Stimulated activated naive B cell treated with anti-CD40 and anti-IgM and Interleukin-4, amounts not matched to agents 10 μg/mL and 1 μg/mL and 100 μg/mL, for 72 hours (primary cell): ENCODE data around the gene VIL1.
A peak's percentile ranks its signal among the peaks of the same experiment; 100 is the strongest.

Experiments
- ATAC-seq, 2 donors: fragments of 150-1000 bp; cut with Tn5 transposase; replicated peaks; 2 replicates each; pipeline ENCODE4 v1.10.0; 2021; ENCODE audit warnings: moderate library complexity in 1 of 2
- DNase-seq: peaks from one replicate; pipeline ENCODE4 v3.0.0; 2021
- H3K27ac Mint-ChIP-seq: one replicate; pipeline ENCODE4 v1.8.0; 2022; ENCODE audit warnings: mild to moderate bottlenecking, mixed read lengths
- H3K27me3 Mint-ChIP-seq, 2 donors: one replicate each; pipeline ENCODE4 v1.8.0; 2022; ENCODE audit warnings: mixed read lengths in 2 of 2
- H3K36me3 Mint-ChIP-seq, 2 donors: one replicate each; pipeline ENCODE4 v1.8.0; 2022; ENCODE audit warnings: mixed read lengths in 2 of 2, mild to moderate bottlenecking in 1 of 2
- H3K4me1 Mint-ChIP-seq, 2 donors: one replicate each; pipeline ENCODE4 v1.8.0; 2022; ENCODE audit warnings: mixed read lengths in 2 of 2, mild to moderate bottlenecking in 1 of 2
- H3K4me3 Mint-ChIP-seq, 2 donors: one replicate each; pipeline ENCODE4 v1.8.0; 2022; ENCODE audit warnings: mild to moderate bottlenecking in 2 of 2, mixed read lengths in 2 of 2, moderate library complexity in 1 of 2
- H3K9me3 Mint-ChIP-seq, 2 donors: one replicate each; pipeline ENCODE4 v1.8.0; 2022; ENCODE audit warnings: mixed read lengths in 2 of 2, mild to moderate bottlenecking in 1 of 2

The VIL1 gene

GRCh38 chr2:218406209-218406948 lies 12.5 kb upstream of the VIL1 start:
- peak; percentile 85 for DNase-seq
- H3K27me3 Mint-ChIP-seq, result no peaks in the 10 kb centered on the region
- peak overlapping the region; percentile 77 for H3K27ac Mint-ChIP-seq
- peak overlapping the region; percentile 79 to 87 for H3K4me3 Mint-ChIP-seq
- peaks cover 45 to 66% of the 10 kb centered on the region in 2 donors for H3K4me1 Mint-ChIP-seq
- peak; percentile 81 for ATAC-seq
- H3K36me3 Mint-ChIP-seq, result peaks cover 20 to 23% of the 10 kb centered on the region in 2 donors
- H3K9me3 Mint-ChIP-seq, result no peaks in the 10 kb centered on the region

GRCh38 chr2:218406949-218407618 lies 11.8 kb upstream of the VIL1 start:
- H3K9me3 Mint-ChIP-seq, result no peaks in the 10 kb centered on the region
- DNase-seq, result peak; percentile 51
- peaks cover 41 to 59% of the 10 kb centered on the region in 2 donors for H3K4me1 Mint-ChIP-seq
- peak overlapping the region; percentile 72 for H3K27ac Mint-ChIP-seq
- peak overlapping the region; percentile 78 to 79 for H3K4me3 Mint-ChIP-seq
- peak; percentile 51 to 62 for ATAC-seq
- no peaks in the 10 kb centered on the region for H3K27me3 Mint-ChIP-seq
- H3K36me3 Mint-ChIP-seq, result peaks cover 20 to 23% of the 10 kb centered on the region in 2 donors

- Mint-ChIP-seq H3K4me1 (peaks cover 36 to 55% of the 10 kb centered on the region in 2 donors), H3K4me3 (no peak overlapping the region), H3K9me3 (no peaks in the 10 kb centered on the region), H3K27me3 (no peaks in the 10 kb centered on the region), H3K36me3 (peaks cover 15 to 18% of the 10 kb centered on the region in 2 donors), H3K27ac (peak overlapping the region; percentile 56)
- DNase-seq (no peak), ATAC-seq (no peak)
These were observed 11.2 kb upstream of the VIL1 start for GRCh38 chr2:218407717-218408116.

- H3K4me3 Mint-ChIP-seq, result no peak overlapping the region
- no peak for ATAC-seq
- H3K27ac Mint-ChIP-seq, result no peak overlapping the region
- peaks cover 0 to 10% of the 10 kb centered on the region in 2 donors for H3K27me3 Mint-ChIP-seq
- H3K4me1 Mint-ChIP-seq, result peaks cover 0 to 2% of the 10 kb centered on the region in 2 donors
- DNase-seq, result no peak
- H3K36me3 Mint-ChIP-seq, result no peaks in the 10 kb centered on the region
- no peaks in the 10 kb centered on the region for H3K9me3 Mint-ChIP-seq
These were observed 604 bp upstream of the VIL1 start for GRCh38 chr2:218418321-218418716.

- Mint-ChIP-seq H3K36me3 (no peaks in the 10 kb centered on the region), H3K4me3 (no peak overlapping the region), H3K9me3 (no peaks in the 10 kb centered on the region), H3K27ac (no peak overlapping the region), H3K4me1 (peaks cover 0 to 2% of the 10 kb centered on the region in 2 donors), H3K27me3 (peaks cover 0 to 10% of the 10 kb centered on the region in 2 donors)
- ATAC-seq (no peak), DNase-seq (no peak)
These were observed 800 bp downstream of the VIL1 start for GRCh38 chr2:218419630-218420216.

- Mint-ChIP-seq H3K4me3 (no peak overlapping the region), H3K27me3 (peaks cover 0 to 10% of the 10 kb centered on the region in 2 donors), H3K27ac (no peak overlapping the region), H3K4me1 (peaks cover 0 to 2% of the 10 kb centered on the region in 2 donors), H3K36me3 (no peaks in the 10 kb centered on the region), H3K9me3 (no peaks in the 10 kb centered on the region)
- ATAC-seq, result no peak
- DNase-seq, result no peak
These were observed 2.1 kb downstream of the VIL1 start for GRCh38 chr2:218421027-218421426.

GRCh38 chr2:218422403-218423086 lies 3.6 kb downstream of the VIL1 start:
- DNase-seq (no peak), ATAC-seq (no peak)
- no peak overlapping the region for H3K27ac Mint-ChIP-seq
- H3K9me3 Mint-ChIP-seq, result no peaks in the 10 kb centered on the region
- H3K27me3 Mint-ChIP-seq, result peaks cover 0 to 10% of the 10 kb centered on the region in 2 donors
- H3K36me3 Mint-ChIP-seq, result no peaks in the 10 kb centered on the region
- peaks cover 0 to 2% of the 10 kb centered on the region in 2 donors for H3K4me1 Mint-ChIP-seq
- H3K4me3 Mint-ChIP-seq, result no peak overlapping the region

GRCh38 chr2:218423584-218423983 lies 4.7 kb downstream of the VIL1 start:
- Mint-ChIP-seq H3K27me3 (peaks cover 0 to 10% of the 10 kb centered on the region in 2 donors), H3K27ac (no peak overlapping the region), H3K36me3 (no peaks in the 10 kb centered on the region), H3K4me1 (peaks cover 0 to 2% of the 10 kb centered on the region in 2 donors), H3K9me3 (no peaks in the 10 kb centered on the region), H3K4me3 (no peak overlapping the region)
- no peak for DNase-seq
- no peak for ATAC-seq

GRCh38 chr2:218425531-218425930 lies 6.6 kb downstream of the VIL1 start:
- H3K4me3 Mint-ChIP-seq, result no peak overlapping the region
- peaks cover 0 to 15% of the 10 kb centered on the region in 2 donors for H3K27me3 Mint-ChIP-seq
- H3K27ac Mint-ChIP-seq, result no peak overlapping the region
- H3K36me3 Mint-ChIP-seq, result no peaks in the 10 kb centered on the region
- H3K4me1 Mint-ChIP-seq, result peaks cover 0 to 3% of the 10 kb centered on the region in 2 donors
- ATAC-seq, result no peak
- DNase-seq, result no peak
- H3K9me3 Mint-ChIP-seq, result no peaks in the 10 kb centered on the region

- H3K4me1 Mint-ChIP-seq, result peaks cover 0 to 3% of the 10 kb centered on the region in 2 donors
- H3K27me3 Mint-ChIP-seq, result peaks cover 4 to 12% of the 10 kb centered on the region in 2 donors
- H3K4me3 Mint-ChIP-seq, result no peak overlapping the region
- H3K36me3 Mint-ChIP-seq, result no peaks in the 10 kb centered on the region
- DNase-seq, result no peak
- no peak overlapping the region for H3K27ac Mint-ChIP-seq
- no peak for ATAC-seq
- no peaks in the 10 kb centered on the region for H3K9me3 Mint-ChIP-seq
These were observed 8.8 kb downstream of the VIL1 start for GRCh38 chr2:218427741-218428140.

- H3K36me3 Mint-ChIP-seq, result no peaks in the 10 kb centered on the region
- DNase-seq (no peak), ATAC-seq (no peak)
- H3K4me1 Mint-ChIP-seq, result peaks cover 0 to 2% of the 10 kb centered on the region in 2 donors
- no peak overlapping the region for H3K27ac Mint-ChIP-seq
- H3K4me3 Mint-ChIP-seq, result no peak overlapping the region
- H3K9me3 Mint-ChIP-seq, result no peaks in the 10 kb centered on the region
- H3K27me3 Mint-ChIP-seq, result peaks cover 4 to 12% of the 10 kb centered on the region in 2 donors
These were observed 10.1 kb downstream of the VIL1 start for GRCh38 chr2:218428846-218429558.

GRCh38 chr2:218429911-218430692 lies 11.2 kb downstream of the VIL1 start:
- H3K4me1 Mint-ChIP-seq, result peaks cover 0 to 2% of the 10 kb centered on the region in 2 donors
- H3K27me3 Mint-ChIP-seq, result peaks cover 4 to 12% of the 10 kb centered on the region in 2 donors
- H3K36me3 Mint-ChIP-seq, result no peaks in the 10 kb centered on the region
- H3K27ac Mint-ChIP-seq, result no peak overlapping the region
- ATAC-seq (no peak), DNase-seq (no peak)
- no peak overlapping the region for H3K4me3 Mint-ChIP-seq
- H3K9me3 Mint-ChIP-seq, result no peaks in the 10 kb centered on the region

- Mint-ChIP-seq H3K4me1 (peaks cover 0 to 2% of the 10 kb centered on the region in 2 donors), H3K9me3 (no peaks in the 10 kb centered on the region), H3K36me3 (no peaks in the 10 kb centered on the region), H3K4me3 (no peak overlapping the region), H3K27ac (no peak overlapping the region), H3K27me3 (peaks cover 4 to 12% of the 10 kb centered on the region in 2 donors)
- ATAC-seq, result no peak
- no peak for DNase-seq
These were observed 11.8 kb downstream of the VIL1 start for GRCh38 chr2:218430721-218431120.
